Measurements from ENCODE around the gene ZNF106.

ZNF106 gene

DNA sequence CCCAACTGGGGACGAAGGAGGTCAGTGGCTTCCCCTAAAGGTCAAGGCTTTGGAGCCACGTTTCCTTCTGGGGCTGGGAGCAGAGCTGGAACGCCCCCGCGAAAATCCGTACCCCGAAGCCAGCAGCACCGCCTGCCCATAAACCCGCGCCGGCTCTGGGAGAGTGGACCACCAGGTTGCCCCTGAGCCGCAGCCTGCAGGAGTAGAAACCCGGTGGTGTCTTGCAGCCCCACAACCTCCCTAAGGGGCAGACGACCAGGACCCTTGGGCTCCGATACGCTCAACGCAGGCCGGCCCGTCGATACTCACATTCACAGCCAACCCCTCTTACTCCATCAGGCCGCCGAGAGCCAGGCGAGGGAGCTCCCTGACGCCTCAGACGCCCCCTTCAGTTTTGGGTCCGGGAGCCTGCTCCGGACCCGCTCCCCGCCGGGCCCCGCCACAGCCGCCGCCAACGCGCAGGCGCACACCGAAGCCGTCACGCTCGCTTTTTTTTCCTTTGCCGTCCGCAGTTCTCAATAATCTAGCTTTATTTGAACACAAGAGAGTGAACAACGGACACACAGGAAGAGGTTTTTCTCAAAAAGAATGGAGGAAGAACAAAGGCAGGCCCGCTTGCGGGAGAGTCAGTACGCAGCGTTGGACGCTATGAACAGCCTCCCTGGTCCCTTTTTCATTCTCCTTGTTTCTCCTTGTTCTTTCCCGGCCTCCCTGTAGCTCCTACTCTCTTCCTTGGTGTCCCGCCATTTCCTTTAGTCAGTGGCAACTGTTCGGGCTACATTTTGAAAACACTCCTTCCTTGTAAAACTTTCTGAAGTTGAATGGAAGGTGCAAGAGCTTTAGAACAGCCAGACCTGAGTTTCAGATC is at the start of gene ZNF106:
Gene ZNF106 (minus strand): TSS at position 471 of the 868 bp plus-strand sequence. CDS start 18,852 bp downstream, outside the sequence.
- DNase-seq: peak; percentile 75

DNA sequence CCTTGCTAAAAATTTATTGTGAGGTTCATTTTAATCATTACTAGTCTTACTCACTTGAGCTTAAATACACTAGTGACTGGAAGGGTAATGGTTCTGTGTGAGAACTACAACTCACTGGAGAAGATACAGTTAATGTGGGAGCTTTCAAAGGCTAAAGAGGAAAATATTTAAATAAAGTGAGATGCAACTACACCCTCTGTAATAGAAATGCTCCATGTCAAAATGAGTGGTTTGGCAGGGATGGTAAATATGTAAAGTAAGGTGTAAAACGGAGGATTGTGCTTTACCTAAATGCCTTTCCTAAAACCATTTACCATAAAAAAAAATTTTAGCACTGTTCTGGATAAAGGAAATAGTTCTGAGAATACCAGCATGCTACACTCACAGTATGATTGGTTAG is 42.3 kb upstream of the ZNF106 start:
- no peak for DNase-seq

- no peak for DNase-seq
Measured at GRCh38 chr15:42528970-42529369, 38.0 kb upstream of the ZNF106 start.

DNA sequence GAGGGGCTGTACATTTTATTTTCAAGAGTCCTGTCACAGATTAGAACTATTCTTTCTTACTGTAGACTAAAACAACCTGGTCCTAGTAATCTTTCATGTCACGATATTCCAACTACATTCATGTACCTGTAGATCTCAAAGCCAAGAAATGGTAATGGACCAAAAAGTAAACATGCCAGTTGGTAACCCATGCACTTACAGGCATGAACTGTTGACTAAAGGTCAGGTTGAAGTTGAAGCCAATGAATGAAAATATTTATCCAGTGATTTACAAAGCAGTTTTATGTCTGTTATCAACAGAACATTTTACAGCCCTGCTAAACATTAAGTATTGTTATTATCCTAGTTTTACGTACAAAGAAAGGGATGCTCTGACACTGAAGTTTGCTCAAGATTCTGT is 32.4 kb upstream of the ZNF106 start:
- DNase-seq: no peak

- no peak for DNase-seq
Measured at GRCh38 chr15:42511007-42511391, 20.1 kb upstream of the ZNF106 start.

DNA sequence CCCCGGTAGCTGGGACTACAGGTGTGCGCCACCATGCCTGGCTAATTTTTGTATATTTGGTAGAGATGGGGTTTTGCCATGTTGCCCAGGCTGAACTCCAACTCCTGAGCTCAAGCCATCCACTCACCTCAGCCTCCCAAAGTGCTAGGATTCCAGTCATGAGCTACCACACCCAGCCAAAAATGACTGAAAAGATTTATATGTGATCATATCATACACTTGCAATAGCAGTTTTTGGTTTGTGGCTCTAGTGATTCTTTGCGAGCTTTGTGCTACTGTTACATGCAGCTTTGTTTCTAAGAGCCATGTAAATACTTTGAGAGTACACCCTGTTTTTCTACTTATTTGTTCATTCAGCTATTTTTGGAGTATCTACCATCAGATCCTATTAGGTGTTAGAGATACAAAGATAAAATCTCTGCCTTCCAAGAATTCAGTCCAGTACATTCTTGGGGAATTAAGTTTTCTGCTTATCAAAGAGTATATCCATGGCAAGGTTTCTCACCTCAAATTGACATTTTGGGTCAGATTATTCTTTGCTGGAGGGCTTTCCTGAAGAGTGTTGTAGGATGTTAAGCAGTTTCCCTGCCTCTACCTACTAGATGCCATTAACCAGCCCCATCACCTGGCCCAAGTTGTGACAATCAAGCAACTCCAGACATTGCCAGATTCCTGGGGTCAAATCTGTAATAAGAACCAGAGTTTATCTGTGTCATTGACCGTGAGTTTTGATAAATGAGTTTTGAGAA is 19.5 kb upstream of the ZNF106 start:
- DNase-seq: no peak

GRCh38 chr15:42508263-42508690 is 17.3 kb upstream of the ZNF106 start:
- no peak for DNase-seq

DNA sequence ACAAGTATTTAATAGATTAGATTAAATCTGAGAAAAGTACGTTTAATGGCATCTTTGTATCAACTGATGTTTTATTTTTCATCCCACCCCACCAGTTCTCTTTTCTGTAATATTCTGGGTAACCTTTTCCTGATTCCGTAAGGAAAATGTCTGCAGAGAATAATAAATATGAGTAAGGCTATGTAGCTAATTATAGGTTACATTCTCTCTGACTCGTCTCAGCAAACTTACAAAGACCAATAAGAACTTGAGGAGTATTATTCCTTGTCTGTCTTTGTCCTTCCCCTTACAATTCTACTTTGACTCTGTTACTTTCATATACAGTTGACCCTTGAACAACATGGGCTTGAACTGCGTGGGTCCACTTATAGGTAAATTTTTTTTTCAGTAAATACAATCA is 16.6 kb upstream of the ZNF106 start:
- DNase-seq: no peak

DNA sequence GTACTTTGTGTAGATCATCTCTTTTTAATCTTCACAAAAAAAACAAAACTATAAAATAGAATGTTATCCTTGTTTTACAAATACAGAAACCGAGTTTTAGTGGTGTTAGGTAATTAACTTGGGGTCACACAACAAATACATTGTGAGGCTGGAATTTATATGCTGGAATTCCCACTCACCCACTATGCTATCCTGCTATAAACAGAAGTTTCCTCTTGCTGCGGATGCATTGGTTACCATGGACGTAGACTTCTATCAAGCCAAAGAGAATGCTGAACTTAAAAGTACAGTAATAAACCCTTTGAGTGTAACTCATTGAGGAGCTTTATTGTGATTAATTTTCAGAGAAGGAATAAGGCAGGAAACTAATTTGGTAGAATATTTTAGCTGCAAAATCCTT is 13.7 kb upstream of the ZNF106 start:
- no peak for DNase-seq

- DNase-seq: no peak
Measured at GRCh38 chr15:42503825-42504224, 12.9 kb upstream of the ZNF106 start.

DNA sequence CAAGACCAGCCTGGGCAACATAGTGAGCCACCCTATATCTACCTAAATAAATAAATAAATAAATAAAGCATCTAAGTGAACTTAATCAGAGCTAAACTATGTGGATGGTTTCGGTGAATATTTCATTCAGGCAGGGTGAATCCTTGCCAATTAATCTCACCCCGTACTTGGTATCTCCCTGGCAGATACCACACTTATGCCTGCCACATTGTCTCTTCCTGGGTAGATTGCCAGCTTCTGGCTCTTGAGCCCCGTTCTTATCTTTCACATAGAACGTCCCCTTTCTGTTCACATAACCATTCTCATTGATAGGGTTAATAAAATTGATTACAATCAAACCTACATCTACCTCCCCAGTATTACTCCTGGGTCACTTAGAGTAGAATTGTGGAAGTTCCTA is 11.5 kb upstream of the ZNF106 start:
- DNase-seq: no peak

- DNase-seq: no peak
Measured at GRCh38 chr15:42499858-42500609, 9.1 kb upstream of the ZNF106 start.

DNA sequence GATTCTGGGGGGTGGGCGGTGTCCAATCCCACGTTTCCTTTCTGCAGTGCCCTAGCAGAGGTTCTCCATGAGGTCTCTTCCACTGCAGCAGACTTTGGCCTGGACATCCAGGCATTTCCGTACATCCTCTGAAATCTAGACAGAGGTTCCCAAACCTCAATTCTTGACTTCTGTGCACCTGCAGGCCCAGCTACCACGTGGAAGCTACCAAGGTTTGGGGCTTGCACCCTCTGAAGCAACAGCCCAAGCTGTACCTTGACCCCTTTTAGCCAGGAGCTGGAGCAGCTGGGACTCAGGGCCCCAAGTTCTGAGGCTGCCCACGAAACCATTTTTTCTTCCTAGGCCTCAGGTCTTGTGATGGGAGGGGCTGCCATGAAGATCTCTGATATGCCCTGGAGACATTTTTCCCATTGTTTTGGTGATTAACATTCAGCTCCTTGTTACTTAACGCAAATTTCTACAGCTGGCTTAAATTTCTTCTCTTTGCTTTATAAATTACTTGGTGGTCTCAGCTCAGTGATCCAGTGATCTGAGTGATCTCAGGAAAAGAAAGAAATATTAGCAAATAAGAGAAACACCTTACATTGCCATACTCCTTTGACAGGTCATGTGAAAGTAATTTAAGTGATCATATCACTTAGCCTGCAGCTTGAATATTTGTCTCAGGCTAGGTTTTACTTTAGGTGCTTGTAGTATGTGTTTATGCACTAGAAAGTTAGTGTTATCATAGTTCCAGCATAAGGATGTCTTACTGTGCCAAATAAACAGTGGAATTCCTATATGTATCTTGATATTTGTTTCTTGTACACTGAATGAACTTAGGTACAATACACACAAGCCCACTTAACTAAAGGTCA is 7.5 kb upstream of the ZNF106 start:
- DNase-seq: no peak

GRCh38 chr15:42495361-42496212 is 4.6 kb upstream of the ZNF106 start, which contains the start of gene SNAP23:
Gene SNAP23, plus strand, starts transcription at chr15:42495634. Its CDS starts 16,213 bp downstream, at chr15:42511847.
- DNase-seq: peak; percentile 58

GRCh38 chr15:42494998-42495360 is 4.0 kb upstream of the ZNF106 start:
- DNase-seq: no peak

DNA sequence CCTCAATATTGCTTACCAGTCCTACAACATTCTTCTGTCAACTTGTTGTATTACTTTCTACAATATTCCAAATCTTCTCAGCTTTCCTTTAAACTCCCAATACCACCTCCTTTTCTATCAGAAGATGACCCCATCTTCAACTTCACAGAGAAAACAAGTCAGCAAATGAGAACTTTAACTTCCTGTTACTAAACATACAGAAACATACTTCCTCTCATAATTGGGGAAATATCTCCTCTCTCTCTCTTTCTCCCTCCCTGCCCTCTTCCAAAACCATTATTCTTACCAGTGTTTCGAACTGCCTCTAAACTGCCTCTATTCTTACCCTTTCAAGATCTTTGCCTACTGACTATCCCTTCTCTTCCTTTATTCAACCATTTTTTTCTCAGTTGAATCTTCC is 2.7 kb upstream of the ZNF106 start:
- DNase-seq: no peak

- DNase-seq: no peak
Measured at GRCh38 chr15:42491539-42492225, 741 bp upstream of the ZNF106 start.

- DNase-seq: no peak
Measured at GRCh38 chr15:42490291-42490670, 660 bp downstream of the ZNF106 start.

DNA sequence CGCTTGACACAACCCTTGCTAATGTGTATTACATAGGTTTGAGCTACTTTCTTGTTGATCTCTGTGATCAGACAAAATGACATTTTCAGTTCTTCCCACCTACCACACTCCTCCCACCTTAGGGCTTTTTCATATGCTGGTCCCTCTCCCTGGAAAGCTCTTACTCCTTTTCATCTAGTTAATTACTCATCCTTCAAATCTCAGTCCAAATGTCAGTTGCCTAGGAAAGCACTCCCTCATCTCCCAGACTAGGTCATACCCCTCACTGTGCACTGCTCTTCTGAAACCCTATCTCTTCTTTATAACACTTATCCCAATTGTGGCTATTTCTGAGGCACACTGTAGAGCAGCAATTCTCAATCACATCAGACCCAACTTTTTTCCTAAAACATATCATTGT is 7.3 kb downstream of the ZNF106 start:
- DNase-seq: no peak

GRCh38 chr15:42482701-42483100 is 8.2 kb downstream of the ZNF106 start:
- DNase-seq: no peak

GRCh38 chr15:42474827-42475226 is 16.1 kb downstream of the ZNF106 start:
- DNase-seq: no peak
